Sigmoid colon (tissue), 4 donors: ENCODE measurements around the gene NCBP3.

Experiments used
- CTCF ChIP-seq, 4 experiments: fragments of 450-650 bp in 3 of 4; fragments of 200-600 bp in 1 of 4; IDR thresholded peaks; one replicate each; pipeline ENCODE4 v1.5.1; 2016 to 2019; ENCODE audit warnings: antibody characterized with exemption in 4 of 4, mild to moderate bottlenecking in 3 of 4, moderate library complexity in 2 of 4
- POLR2A ChIP-seq, 2 donors: fragments of 450-650 bp; IDR thresholded peaks; one replicate each; pipeline ENCODE4 v1.6.1; 2016; ENCODE audit warnings: antibody characterized with exemption in 2 of 2, mild to moderate bottlenecking in 2 of 2, moderate library complexity in 2 of 2
- POLR2AphosphoS5 ChIP-seq, 4 donors: sonication (generic); formaldehyde crosslinking; IDR thresholded peaks; one replicate each; pipeline ENCODE4 v1.6.1; 2017; ENCODE audit warnings: antibody characterized with exemption in 4 of 4

- TF ChIP-seq CTCF (IDR thresholded peaks at IDR 0.05) (no peak), POLR2A (IDR thresholded peaks at IDR 0.05) (no peak), POLR2AphosphoS5 (IDR thresholded peaks at IDR 0.05) (no peak)
Measured at GRCh38 chr17:3835410-3836229, 10.4 kb downstream of the NCBP3 start.
